Bronchial epithelial cell (primary cell): ENCODE results near the gene SAP30L. TPM values are rescaled to one million over a fixed set of nuclear protein-coding genes. Genes with fewer than 3 reads are reported as not detected.
A peak's percentile ranks its signal among the peaks of the same experiment; 100 is the strongest.

ENCODE experiments used
- DNase-seq: peaks from one replicate; pipeline ENCODE4 v3.0.0-alpha.2; 2010; ENCODE audit warnings: low read depth
- FAIRE-seq: peaks from 2 replicates; lab custom pipeline; 2011; peaks lifted over from hg19 to GRCh38; lab: Jason Lieb, UNC
- H3K27me3 ChIP-seq: 2 replicates; pipeline ENCODE4 v1.5.1; 2011; ENCODE audit warnings: low read length; ENCODE audit not compliant: control insufficient read depth, insufficient read depth
- H3K36me3 ChIP-seq: 2 replicates; pipeline ENCODE4 v1.5.1; 2011; ENCODE audit warnings: low read length; ENCODE audit not compliant: control insufficient read depth, insufficient read depth
- H3K4me3 ChIP-seq: 2 replicates; pipeline ENCODE4 v1.5.1; 2011; ENCODE audit warnings: mild to moderate bottlenecking, low read depth, low read length, control low read depth
- total RNA-seq: library from RNA; depleted of rRNA; stranded (reverse); fragments of >200 nt; gene quantifications from 2 replicates; pipeline ENCODE4 v1.2.1, GENCODE V29; 2014
- TF ChIP-seq, protein P1 (sequence below): IDR thresholded peaks from 2 replicates; pipeline ENCODE4 v1.5.1; 2011; ENCODE audit warnings: mild to moderate bottlenecking, moderate library complexity, low read length, control low read depth, inconsistent platforms; ENCODE audit not compliant: insufficient read depth, severe bottlenecking

Gene SAP30L
- total RNA-seq, 1 donor from 2014 or later, result 32.4 TPM

DNA sequence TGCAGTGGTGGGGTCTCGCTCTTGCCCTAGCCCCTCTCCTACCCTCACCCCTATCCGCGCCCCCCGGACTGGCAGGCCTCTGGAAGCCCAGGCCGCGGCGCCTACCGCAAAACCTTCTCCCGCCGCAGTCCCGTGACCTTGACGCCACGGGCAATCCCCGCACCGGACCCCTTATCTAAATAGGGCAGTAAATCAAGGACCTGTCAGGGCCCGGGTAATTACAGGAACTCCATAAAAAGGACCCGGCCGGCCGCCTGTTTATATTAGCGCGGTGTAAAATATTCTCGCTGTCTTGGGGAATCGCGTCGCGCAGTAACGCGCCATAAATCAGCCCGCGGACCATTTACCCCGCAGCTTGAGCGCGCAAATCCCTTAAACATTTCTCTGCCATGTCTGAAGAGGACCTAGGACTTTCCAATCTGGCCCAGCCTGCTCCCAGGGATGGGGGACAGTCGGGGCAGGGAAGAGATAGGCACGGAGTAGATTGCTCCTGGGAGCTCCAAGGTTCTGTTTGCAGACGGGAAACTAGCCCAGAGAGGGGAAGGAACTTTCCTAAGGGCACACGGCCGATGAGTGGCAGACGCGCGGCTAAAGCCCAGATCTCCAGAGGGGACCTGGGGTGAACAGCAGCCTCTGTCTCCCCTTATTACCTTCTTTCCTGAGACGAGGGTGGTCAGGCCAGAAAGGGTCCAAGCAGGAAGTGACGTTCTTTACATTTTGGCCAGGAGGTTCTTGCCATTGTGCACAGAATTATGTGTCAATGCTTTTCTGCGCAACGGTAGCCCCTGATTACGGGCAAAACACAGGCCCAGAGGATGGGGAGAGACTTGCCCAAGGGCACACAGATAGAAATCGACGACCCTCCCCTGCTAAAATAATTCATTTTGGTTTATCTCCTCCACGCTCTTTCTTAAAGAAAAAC lies 37.0 kb downstream of the SAP30L start:
- DNase-seq, result no peak
- no peak for FAIRE-seq
- Histone ChIP-seq H3K36me3 (no peaks in the 10 kb centered on the region), H3K27me3 (peaks cover 79% of the 10 kb centered on the region), H3K4me3 (no peak overlapping the region)
- TF ChIP-seq, protein P1, sequence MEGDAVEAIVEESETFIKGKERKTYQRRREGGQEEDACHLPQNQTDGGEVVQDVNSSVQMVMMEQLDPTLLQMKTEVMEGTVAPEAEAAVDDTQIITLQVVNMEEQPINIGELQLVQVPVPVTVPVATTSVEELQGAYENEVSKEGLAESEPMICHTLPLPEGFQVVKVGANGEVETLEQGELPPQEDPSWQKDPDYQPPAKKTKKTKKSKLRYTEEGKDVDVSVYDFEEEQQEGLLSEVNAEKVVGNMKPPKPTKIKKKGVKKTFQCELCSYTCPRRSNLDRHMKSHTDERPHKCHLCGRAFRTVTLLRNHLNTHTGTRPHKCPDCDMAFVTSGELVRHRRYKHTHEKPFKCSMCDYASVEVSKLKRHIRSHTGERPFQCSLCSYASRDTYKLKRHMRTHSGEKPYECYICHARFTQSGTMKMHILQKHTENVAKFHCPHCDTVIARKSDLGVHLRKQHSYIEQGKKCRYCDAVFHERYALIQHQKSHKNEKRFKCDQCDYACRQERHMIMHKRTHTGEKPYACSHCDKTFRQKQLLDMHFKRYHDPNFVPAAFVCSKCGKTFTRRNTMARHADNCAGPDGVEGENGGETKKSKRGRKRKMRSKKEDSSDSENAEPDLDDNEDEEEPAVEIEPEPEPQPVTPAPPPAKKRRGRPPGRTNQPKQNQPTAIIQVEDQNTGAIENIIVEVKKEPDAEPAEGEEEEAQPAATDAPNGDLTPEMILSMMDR, result no peak

DNA sequence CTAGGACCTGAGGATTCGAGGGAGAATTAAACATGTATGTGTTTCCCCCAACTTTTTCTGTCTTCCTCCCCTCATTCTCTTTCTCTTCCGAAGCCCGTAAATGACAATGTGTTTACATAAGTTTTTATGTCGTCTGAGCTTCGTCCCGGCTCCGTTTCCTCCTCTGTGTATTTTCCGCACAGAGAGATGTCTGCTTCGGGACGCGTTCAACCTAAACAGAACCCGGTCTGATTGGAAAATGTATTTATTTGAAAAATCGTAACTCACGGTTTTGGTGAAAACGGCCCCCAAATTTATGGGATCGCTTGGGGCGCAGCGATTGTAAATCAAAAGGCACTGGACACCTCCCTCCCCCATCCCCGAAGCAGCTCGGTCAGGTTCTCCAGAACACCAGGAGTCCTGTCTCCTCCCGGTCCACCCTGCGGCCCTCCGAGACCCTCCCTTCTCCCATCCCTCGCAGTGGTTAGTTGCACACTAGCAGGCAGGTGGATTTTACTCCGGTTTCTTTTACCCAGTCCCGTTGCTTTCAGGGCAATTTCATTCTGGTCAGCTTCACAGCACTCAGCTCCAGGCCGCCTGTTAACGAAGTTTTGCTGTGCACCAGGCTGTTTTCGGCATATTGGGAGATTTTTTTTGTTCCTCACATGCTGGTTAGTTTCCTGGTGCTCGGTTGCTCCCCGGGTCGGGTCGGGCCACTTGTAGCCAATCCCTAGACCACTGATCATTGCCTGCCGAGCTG lies 38.0 kb downstream of the SAP30L start:
- FAIRE-seq (no peak), DNase-seq (no peak)
- Histone ChIP-seq H3K4me3 (no peak overlapping the region), H3K27me3 (peaks cover 72% of the 10 kb centered on the region), H3K36me3 (no peaks in the 10 kb centered on the region)
- TF ChIP-seq, protein P1, result no peak

DNA sequence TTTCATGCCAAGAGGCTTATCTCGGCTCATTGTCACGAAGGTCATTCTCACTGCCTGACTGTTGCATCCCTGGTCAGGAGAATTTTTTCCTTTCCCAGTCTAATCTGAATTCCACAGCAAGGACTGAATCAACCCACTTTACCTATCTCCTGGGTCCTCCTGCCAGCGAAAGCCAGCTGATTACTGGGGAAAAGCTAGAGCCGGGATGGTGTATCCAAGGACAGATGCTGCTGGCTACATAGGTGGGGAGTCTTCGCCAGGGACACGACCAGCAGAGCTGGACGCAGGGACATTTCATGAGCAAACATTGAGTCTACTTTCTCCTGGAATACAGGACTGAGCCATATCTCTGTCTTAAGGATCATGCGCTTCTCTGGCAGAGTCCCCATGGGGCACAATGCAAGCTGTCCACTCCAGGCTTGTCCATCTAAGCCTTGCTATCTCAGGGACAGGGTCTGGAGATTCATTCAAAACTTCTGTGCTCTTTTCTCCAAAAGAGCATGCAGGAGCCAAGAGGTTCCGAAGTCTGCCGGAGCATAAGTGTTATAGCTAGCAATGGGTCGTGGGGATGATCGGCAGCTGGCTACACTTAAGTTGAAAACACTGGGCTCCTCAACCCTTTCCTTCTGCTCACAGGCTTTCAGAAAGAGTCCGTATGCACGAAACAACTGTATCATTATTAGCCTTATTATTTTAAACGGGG lies 38.7 kb downstream of the SAP30L start:
- Histone ChIP-seq H3K4me3 (no peak overlapping the region), H3K27me3 (peaks cover 65% of the 10 kb centered on the region), H3K36me3 (no peaks in the 10 kb centered on the region)
- FAIRE-seq (no peak), DNase-seq (no peak)
- TF ChIP-seq, protein P1, result no peak

DNA sequence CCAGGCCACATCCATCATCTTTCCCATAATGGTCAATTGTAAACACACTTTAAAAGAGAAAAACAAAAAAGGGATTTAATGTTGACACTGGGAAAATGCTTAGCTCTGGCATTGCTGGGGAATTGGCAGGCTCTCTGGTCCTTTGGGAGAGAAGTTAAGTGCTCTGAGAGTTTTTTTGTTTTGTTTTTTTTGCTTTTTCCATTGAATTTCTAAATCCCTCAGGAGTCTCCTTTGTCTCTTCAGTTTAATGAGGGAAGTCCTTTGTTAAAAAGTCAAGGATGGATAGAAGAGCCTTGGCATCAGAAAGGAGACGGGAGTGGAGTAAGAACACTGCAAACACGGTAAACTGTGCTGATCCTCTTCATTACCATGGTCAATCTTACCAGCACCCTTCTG lies 39.3 kb downstream of the SAP30L start:
- no peaks in the 10 kb centered on the region for H3K36me3 ChIP-seq
- TF ChIP-seq, protein P1, result no peak
- no peak for FAIRE-seq
- no peak overlapping the region for H3K4me3 ChIP-seq
- DNase-seq, result no peak
- H3K27me3 ChIP-seq, result peaks cover 62% of the 10 kb centered on the region

DNA sequence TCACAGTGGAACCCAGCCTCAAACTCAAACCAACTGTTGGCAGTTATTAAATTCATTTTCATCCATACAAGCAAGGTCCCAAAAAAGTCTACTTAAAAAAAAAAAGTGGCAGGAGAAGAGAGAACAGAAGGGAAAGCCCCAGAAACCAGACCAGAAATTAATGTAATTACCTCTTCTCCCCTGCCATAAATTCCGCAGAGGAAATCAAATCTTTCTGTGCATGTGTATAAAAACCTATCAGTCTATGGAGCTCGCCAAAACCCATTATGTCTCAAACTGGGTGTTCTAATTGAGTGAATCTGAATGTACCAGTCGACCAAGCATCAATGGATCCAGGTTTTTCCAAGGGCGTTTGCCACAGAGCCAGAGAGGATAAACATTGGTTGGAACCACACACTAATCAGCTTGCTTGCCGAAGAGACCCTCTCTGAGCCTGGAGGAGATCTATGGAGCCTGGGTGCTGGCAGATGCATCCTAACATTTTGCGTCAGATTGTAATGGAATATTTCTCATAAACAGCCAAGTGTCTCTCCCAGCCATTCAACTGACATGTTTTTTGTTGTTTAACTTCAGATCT lies 40.1 kb downstream of the SAP30L start:
- no peaks in the 10 kb centered on the region for H3K36me3 ChIP-seq
- peaks cover 54% of the 10 kb centered on the region for H3K27me3 ChIP-seq
- TF ChIP-seq, protein P1, result no peak
- H3K4me3 ChIP-seq, result no peak overlapping the region
- DNase-seq (no peak), FAIRE-seq (peak; percentile 32)
